Measurements from ENCODE around the gene TMEM170A. TPM values are rescaled to one million over a fixed set of nuclear protein-coding genes. Genes with fewer than 3 reads are reported as not detected.

The TMEM170A gene
- total and polyA plus RNA-seq, 2 of the 13 experiments (the other 11 are each of a cell fraction or from before 2014, with no cell fraction given), result 35.7 to 39.7 TPM

GRCh38 chr16:75491876-75492275 lies 27.4 kb upstream of the TMEM170A start:
- Histone ChIP-seq H3K9me3 (ENCODE audit: low read length) (no peaks in the 10 kb centered on the region), H3K4me2 (ENCODE audit: low read depth, low read length) (no peak overlapping the region), H3K4me1 (ENCODE audit: insufficient read depth, low read length) (peaks cover 46% of the 10 kb centered on the region), H3K79me2 (ENCODE audit: insufficient read depth, low read length) (no peaks in the 10 kb centered on the region), H3K36me3 (replicated peaks in 1 of 2; ENCODE audit: control insufficient read depth in 1 of 2, insufficient read depth in 2 of 2, low read length in 2 of 2) (no peaks in the 10 kb centered on the region), H3K4me3 (replicated peaks in 1 of 3; ENCODE audit: insufficient read depth in 1 of 3, low read depth in 2 of 3, low read length in 3 of 3) (no peak overlapping the region), H3K27ac (ENCODE audit: extremely low read length, insufficient read depth, low read length) (no peak overlapping the region), H3K9ac (ENCODE audit: insufficient read depth, low read depth, low read length) (no peak overlapping the region), H2AFZ (ENCODE audit: low read length) (no peak overlapping the region), H3K27me3 (ENCODE audit: control insufficient read depth in 1 of 2, insufficient read depth in 2 of 2, low read length in 2 of 2) (peaks cover 0 to 22% of the 10 kb centered on the region in 2 experiments; a peak in 2 of 5 replicates), H4K20me1 (ENCODE audit: insufficient read depth, low read length) (no peaks in the 10 kb centered on the region)
- POLR2A ChIA-PET, result no interaction called here
- CTCF ChIA-PET (ENCODE audit: low intra/inter-chr PET ratio, low total read pairs), result interaction anchor here (1.1 kb wide), 1 partner anchor 20 kb away, joined by 3 read pairs; no protein-coding TSS in a partner anchor
- FAIRE-seq (no peak), ATAC-seq (peak; percentile 22), DNase-seq (ENCODE audit: low spot score) (no peak)
- intact Hi-C loops (cut with micrococcal nuclease; ENCODE audit: unreplicated experiment) (no loop called here), in situ Hi-C loops (cut with HindIII; ENCODE audit: extremely low pct_ligation_motif_present, low pct_unique_long_range_greater_than_20kb) (no loop called here)
- TF ChIP-seq HNRNPL (IDR thresholded peaks at IDR 0.05; ENCODE audit: low read depth, low read length) (peak; percentile 71; the same call in 1 of the 2 replicates), THAP7 (CRISPR knock-in tag; IDR thresholded peaks at IDR 0.05) (no peak), FOXA1 (IDR thresholded peaks at IDR 0.05) (no peak), FOXA1 (CRISPR knock-in tag; IDR thresholded peaks at IDR 0.05) (no peak)
- 83% methylated on average over 1 of the region's 1 CpG for WGBS (ENCODE audit: low lambda C conversion rate)
- BruUV-seq (replicated peaks), result no TSS peak

- POLR2A ChIA-PET, result no interaction called here
- no peak for FAIRE-seq
Observed at GRCh38 chr16:75488322-75488721, 23.8 kb upstream of the TMEM170A start.

More at GRCh38 chr16:75488322-75488721, 23.8 kb upstream of the TMEM170A start:
- Histone ChIP-seq H3K79me2 (ENCODE audit: insufficient read depth, low read length) (no peaks in the 10 kb centered on the region), H3K4me1 (ENCODE audit: insufficient read depth, low read length) (peaks cover 47% of the 10 kb centered on the region), H2AFZ (ENCODE audit: low read length) (no peak overlapping the region), H3K36me3 (replicated peaks in 1 of 2; ENCODE audit: control insufficient read depth in 1 of 2, insufficient read depth in 2 of 2, low read length in 2 of 2) (no peaks in the 10 kb centered on the region), H3K27ac (ENCODE audit: extremely low read length, insufficient read depth, low read length) (no peak overlapping the region), H3K27me3 (ENCODE audit: control insufficient read depth in 1 of 2, insufficient read depth in 2 of 2, low read length in 2 of 2) (no peaks in the 10 kb centered on the region), H4K20me1 (ENCODE audit: insufficient read depth, low read length) (no peaks in the 10 kb centered on the region), H3K4me2 (ENCODE audit: low read depth, low read length) (no peak overlapping the region), H3K9ac (ENCODE audit: insufficient read depth, low read depth, low read length) (no peak overlapping the region), H3K9me3 (ENCODE audit: low read length) (no peaks in the 10 kb centered on the region), H3K4me3 (replicated peaks in 1 of 3; ENCODE audit: insufficient read depth in 1 of 3, low read depth in 2 of 3, low read length in 3 of 3) (no peak overlapping the region)
- intact Hi-C loops (cut with micrococcal nuclease; ENCODE audit: unreplicated experiment), result no loop called here
- in situ Hi-C loops (cut with HindIII; ENCODE audit: extremely low pct_ligation_motif_present, low pct_unique_long_range_greater_than_20kb), result no loop called here
- DNase-seq (ENCODE audit: low spot score) (no peak), ATAC-seq (no peak)
- 53% methylated on average over 2 of the region's 2 CpGs for WGBS (ENCODE audit: low lambda C conversion rate)
- no peak for TF ChIP-seq ARID5B (CRISPR knock-in tag; IDR thresholded peaks at IDR 0.05)
- TF ChIP-seq HMG20A (CRISPR knock-in tag; IDR thresholded peaks at IDR 0.05; ENCODE audit: borderline replicate concordance), result no peak
- TF ChIP-seq MAX (IDR thresholded peaks at IDR 0.05), result no peak
- TF ChIP-seq MEIS1 (CRISPR knock-in tag; IDR thresholded peaks at IDR 0.05; ENCODE audit: borderline replicate concordance), result no peak
- TF ChIP-seq TBP (CRISPR knock-in tag; IDR thresholded peaks at IDR 0.05), result no peak
- TF ChIP-seq ZNF772 (CRISPR knock-in tag; IDR thresholded peaks at IDR 0.05), result no peak
- no peak for TF ChIP-seq ZNF367 (CRISPR knock-in tag; IDR thresholded peaks at IDR 0.05; ENCODE audit: borderline replicate concordance)
- TF ChIP-seq ZNF251 (CRISPR knock-in tag; IDR thresholded peaks at IDR 0.05), result no peak
- no peak for TF ChIP-seq ZNF589 (CRISPR knock-in tag; conservative IDR thresholded peaks at IDR 0.05)
- TF ChIP-seq ZNF713 (CRISPR knock-in tag; IDR thresholded peaks at IDR 0.05), result no peak
- TF ChIP-seq RFX5 (IDR thresholded peaks at IDR 0.05; ENCODE audit: low read depth, low read length), result no peak
- BruUV-seq (replicated peaks), result no TSS peak
- CTCF ChIA-PET (ENCODE audit: low intra/inter-chr PET ratio, low total read pairs), result no interaction called here
